Osteocyte (in vitro differentiated cells): ENCODE measurements around the gene ARL4C. TPM values are rescaled to one million over a fixed set of nuclear protein-coding genes. Genes with fewer than 3 reads are reported as not detected.

Source experiments
- DNase-seq: peaks from one replicate; pipeline ENCODE4 v3.0.0; 2021; ENCODE audit warnings: mixed read lengths; ENCODE audit not compliant: unreplicated experiment; ENCODE audit errors: extremely low spot score
- H3K27ac Mint-ChIP-seq: one replicate; pipeline ENCODE4 v1.8.0; 2021; ENCODE audit warnings: mild to moderate bottlenecking, mixed read lengths; ENCODE audit not compliant: unreplicated experiment
- H3K27me3 Mint-ChIP-seq: one replicate; pipeline ENCODE4 v1.8.0; 2021; ENCODE audit warnings: mixed read lengths; ENCODE audit not compliant: unreplicated experiment
- H3K36me3 Mint-ChIP-seq: one replicate; pipeline ENCODE4 v1.8.0; 2021; ENCODE audit warnings: mixed read lengths; ENCODE audit not compliant: unreplicated experiment
- H3K4me1 Mint-ChIP-seq: one replicate; pipeline ENCODE4 v1.8.0; 2021; ENCODE audit warnings: mixed read lengths; ENCODE audit not compliant: unreplicated experiment
- H3K4me3 Mint-ChIP-seq: one replicate; pipeline ENCODE4 v1.8.0; 2021; ENCODE audit warnings: mild to moderate bottlenecking, moderate library complexity, mixed read lengths; ENCODE audit not compliant: unreplicated experiment
- H3K9me3 Mint-ChIP-seq: one replicate; pipeline ENCODE4 v1.8.0; 2021; ENCODE audit warnings: mixed read lengths; ENCODE audit not compliant: unreplicated experiment
- CTCF ChIP-seq: fragments of 200-600 bp; sonication (generic); IDR thresholded peaks from 2 replicates; pipeline ENCODE4 v1.5.0; 2021; ENCODE audit warnings: antibody characterized with exemption, mild to moderate bottlenecking, moderate library complexity
- total RNA-seq: library from RNA; stranded (reverse); gene quantifications from 2 replicates; pipeline ENCODE4 v1.2.1, GENCODE V29; 2021

ARL4C gene
- total RNA-seq, 1 donor from 2014 or later: 35.1 TPM

GRCh38 chr2:234481301-234481700 lies 15.6 kb downstream of the ARL4C start:
- DNase-seq: no peak
- no peak overlapping the region for H3K4me3 Mint-ChIP-seq
- H3K4me1 Mint-ChIP-seq: no peaks in the 10 kb centered on the region
- no peaks in the 10 kb centered on the region for H3K9me3 Mint-ChIP-seq
- H3K36me3 Mint-ChIP-seq: no peaks in the 10 kb centered on the region
- no peak overlapping the region for H3K27ac Mint-ChIP-seq
- H3K27me3 Mint-ChIP-seq: no peaks in the 10 kb centered on the region
- no peak for TF ChIP-seq CTCF

- H3K27me3 Mint-ChIP-seq: no peaks in the 10 kb centered on the region
- no peak for TF ChIP-seq CTCF
- no peaks in the 10 kb centered on the region for H3K36me3 Mint-ChIP-seq
Measured at GRCh38 chr2:234480337-234480736, 16.5 kb downstream of the ARL4C start.

GRCh38 chr2:234479465-234479864 lies 17.4 kb downstream of the ARL4C start:
- Mint-ChIP-seq H3K27ac (no peak overlapping the region), H3K9me3 (no peaks in the 10 kb centered on the region), H3K36me3 (no peaks in the 10 kb centered on the region), H3K4me1 (no peaks in the 10 kb centered on the region), H3K4me3 (no peak overlapping the region), H3K27me3 (no peaks in the 10 kb centered on the region)
- no peak for DNase-seq
- TF ChIP-seq CTCF: no peak

More at GRCh38 chr2:234480337-234480736, 16.5 kb downstream of the ARL4C start:
- no peak for DNase-seq
- no peak overlapping the region for H3K4me3 Mint-ChIP-seq
- H3K9me3 Mint-ChIP-seq: no peaks in the 10 kb centered on the region
- H3K27ac Mint-ChIP-seq: no peak overlapping the region
- no peaks in the 10 kb centered on the region for H3K4me1 Mint-ChIP-seq

- no peak for TF ChIP-seq CTCF
- H3K27me3 Mint-ChIP-seq: no peaks in the 10 kb centered on the region
- H3K9me3 Mint-ChIP-seq: no peaks in the 10 kb centered on the region
- H3K27ac Mint-ChIP-seq: no peak overlapping the region
- no peaks in the 10 kb centered on the region for H3K36me3 Mint-ChIP-seq
- H3K4me3 Mint-ChIP-seq: no peak overlapping the region
- DNase-seq: no peak
- no peaks in the 10 kb centered on the region for H3K4me1 Mint-ChIP-seq
Measured at GRCh38 chr2:234478121-234478858, 18.6 kb downstream of the ARL4C start.

GRCh38 chr2:234476766-234477165 lies 20.1 kb downstream of the ARL4C start:
- H3K27me3 Mint-ChIP-seq: no peaks in the 10 kb centered on the region
- no peaks in the 10 kb centered on the region for H3K4me1 Mint-ChIP-seq
- TF ChIP-seq CTCF: no peak
- no peak for DNase-seq
- no peaks in the 10 kb centered on the region for H3K9me3 Mint-ChIP-seq
- no peak overlapping the region for H3K27ac Mint-ChIP-seq
- H3K36me3 Mint-ChIP-seq: peaks cover 2% of the 10 kb centered on the region
- no peak overlapping the region for H3K4me3 Mint-ChIP-seq
